Skin epidermis (tissue), 12 donors: ENCODE results near the gene LRMDA.

ENCODE experiments used
- H3K27ac ChIP-seq, 21 experiments: fragments of 200-600 bp; sonication (generic) in 11 of 21; one replicate each; pipeline ENCODE4 v1.5.0; 2020; ENCODE audit warnings: mild to moderate bottlenecking in 3 of 21, inconsistent platforms in 2 of 21, moderate library complexity in 2 of 21
- H3K4me3 ChIP-seq, 7 experiments: fragments of 200-600 bp; sonication (generic) in 2 of 7; one replicate each; pipeline ENCODE4 v1.5.0; 2020; ENCODE audit warnings: inconsistent platforms in 2 of 7, mild to moderate bottlenecking in 2 of 7, moderate library complexity in 1 of 7

Gene LRMDA

GRCh38 chr10:75851580-75852345 lies 420.3 kb downstream of the LRMDA start:
- Histone ChIP-seq H3K4me3 (no peak overlapping the region), H3K27ac (no peak overlapping the region)

DNA sequence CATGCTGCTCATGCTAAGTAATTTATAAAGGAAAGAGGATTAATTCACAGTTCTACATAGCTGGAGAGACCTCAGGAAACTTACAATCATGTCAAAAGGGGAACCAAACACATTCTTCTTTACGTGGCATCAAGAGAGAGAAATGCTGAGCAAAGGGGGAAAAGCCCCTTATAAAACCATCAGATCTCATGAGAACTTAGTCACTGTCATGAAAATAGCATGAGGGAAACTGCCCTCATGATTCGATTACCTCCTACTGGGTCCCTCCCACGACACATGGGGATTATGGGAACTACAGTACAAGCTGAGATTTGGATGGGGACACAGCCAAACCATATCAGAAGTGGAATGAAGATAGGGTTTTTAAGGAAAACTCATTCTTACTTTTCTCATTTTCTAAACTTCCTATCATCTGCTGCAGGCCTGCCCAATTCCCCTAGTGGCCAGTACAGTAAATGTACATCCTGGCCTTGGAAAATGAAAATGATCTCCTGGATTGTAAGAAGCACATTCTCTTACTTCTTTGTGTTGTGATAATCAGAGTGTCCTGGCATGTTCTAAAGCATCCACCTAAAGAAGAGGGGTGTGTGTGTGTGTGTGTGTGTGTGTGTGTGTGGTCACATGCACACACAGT lies 421.5 kb downstream of the LRMDA start:
- Histone ChIP-seq H3K4me3 (no peak overlapping the region), H3K27ac (no peak overlapping the region)

- Histone ChIP-seq H3K27ac (no peak overlapping the region), H3K4me3 (no peak overlapping the region)
These were observed 425.9 kb downstream of the LRMDA start for GRCh38 chr10:75857269-75857846.

DNA sequence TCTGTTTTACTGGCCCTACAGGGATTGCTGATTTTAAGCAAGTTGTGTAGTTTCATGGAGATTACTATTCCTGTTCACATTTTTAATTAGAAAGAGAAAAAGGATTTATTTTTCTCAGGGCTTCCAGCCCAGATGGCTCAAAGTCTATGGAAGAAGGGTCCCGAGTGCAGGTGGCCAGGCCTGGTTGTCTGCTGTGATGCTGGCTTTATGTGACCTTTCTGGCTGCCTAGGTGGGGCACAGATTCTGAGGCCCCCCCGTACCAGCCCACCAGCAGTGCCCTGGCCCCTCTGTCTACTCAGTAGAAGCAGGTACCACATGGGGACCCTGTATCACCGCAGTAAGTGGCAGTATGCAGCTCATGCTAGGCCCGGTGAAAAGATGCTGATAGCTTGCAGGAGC lies 426.5 kb downstream of the LRMDA start:
- no peak overlapping the region for H3K27ac ChIP-seq
- no peak overlapping the region for H3K4me3 ChIP-seq

GRCh38 chr10:75858339-75858738 lies 426.9 kb downstream of the LRMDA start:
- no peak overlapping the region for H3K27ac ChIP-seq
- H3K4me3 ChIP-seq, result no peak overlapping the region

GRCh38 chr10:75859141-75859540 lies 427.7 kb downstream of the LRMDA start:
- Histone ChIP-seq H3K4me3 (no peak overlapping the region), H3K27ac (no peak overlapping the region)

DNA sequence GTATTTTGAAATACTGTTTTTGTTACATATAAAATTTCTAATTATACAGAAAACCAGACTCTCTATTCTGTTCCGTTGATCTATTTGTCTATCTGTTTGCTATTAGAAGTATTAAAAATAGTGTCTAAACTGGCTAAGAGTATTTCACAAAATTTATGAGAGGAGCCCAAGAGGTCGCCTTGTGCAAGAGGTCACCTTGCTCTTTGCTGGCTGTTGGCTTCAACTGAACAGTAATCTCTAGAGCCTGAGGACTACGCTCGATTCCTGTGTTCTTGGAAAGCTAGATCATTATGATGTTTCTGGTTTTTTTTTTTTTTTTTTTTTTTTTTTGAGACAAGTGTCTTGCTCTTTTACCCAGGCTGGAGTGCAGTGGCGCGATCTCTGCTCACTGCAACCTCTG lies 428.6 kb downstream of the LRMDA start:
- no peak overlapping the region for H3K27ac ChIP-seq

DNA sequence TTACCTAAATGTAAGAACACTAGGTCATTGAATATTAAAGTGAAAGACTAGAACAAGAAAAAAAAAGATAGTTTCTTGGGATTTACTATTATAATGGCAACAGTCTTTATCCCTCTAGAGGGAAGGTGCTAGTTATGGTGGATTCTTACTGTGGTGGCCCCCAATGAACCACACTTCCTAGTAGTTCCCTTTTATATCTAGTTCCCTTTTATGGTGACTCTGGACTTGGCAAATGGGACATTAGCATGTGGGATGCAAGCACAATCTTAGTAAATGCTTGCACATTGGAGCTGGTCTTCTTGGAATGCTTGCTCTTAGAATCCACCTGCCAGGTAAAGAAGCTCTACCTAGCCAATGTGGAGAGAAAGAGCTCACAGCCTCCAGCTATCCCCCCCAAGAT lies 430.2 kb downstream of the LRMDA start:
- no peak overlapping the region for H3K27ac ChIP-seq

More for the DNA sequence above, 428.6 kb downstream of the LRMDA start:
- H3K4me3 ChIP-seq, result no peak overlapping the region

DNA sequence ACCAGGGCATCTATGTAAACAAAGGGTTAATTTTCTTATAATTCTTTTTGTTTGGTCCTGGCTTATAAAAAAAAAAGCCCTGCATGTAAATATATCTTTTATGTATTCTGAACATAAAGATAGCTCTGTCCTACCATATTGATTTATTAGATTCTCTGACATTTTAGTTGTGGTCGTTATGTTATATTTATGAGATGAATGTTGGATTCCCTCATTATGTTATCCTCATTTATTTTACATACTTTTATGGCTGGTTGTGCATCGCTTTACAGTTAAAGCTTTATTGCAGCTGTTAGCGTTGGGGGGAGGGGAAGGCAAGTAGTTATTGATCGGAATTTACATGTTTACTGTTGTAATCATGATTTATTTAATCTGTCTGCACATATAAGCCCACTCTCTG lies 431.5 kb downstream of the LRMDA start:
- no peak overlapping the region for H3K27ac ChIP-seq
- H3K4me3 ChIP-seq, result no peak overlapping the region

More for the DNA sequence above, 430.2 kb downstream of the LRMDA start:
- H3K4me3 ChIP-seq, result no peak overlapping the region

- Histone ChIP-seq H3K27ac (no peak overlapping the region), H3K4me3 (no peak overlapping the region)
These were observed 433.3 kb downstream of the LRMDA start for GRCh38 chr10:75864717-75865116.

- H3K4me3 ChIP-seq, result no peak overlapping the region
- H3K27ac ChIP-seq, result no peak overlapping the region
These were observed 434.2 kb downstream of the LRMDA start for GRCh38 chr10:75865413-75866299.

GRCh38 chr10:75866300-75866625 lies 434.8 kb downstream of the LRMDA start:
- Histone ChIP-seq H3K4me3 (no peak overlapping the region), H3K27ac (no peak overlapping the region)

DNA sequence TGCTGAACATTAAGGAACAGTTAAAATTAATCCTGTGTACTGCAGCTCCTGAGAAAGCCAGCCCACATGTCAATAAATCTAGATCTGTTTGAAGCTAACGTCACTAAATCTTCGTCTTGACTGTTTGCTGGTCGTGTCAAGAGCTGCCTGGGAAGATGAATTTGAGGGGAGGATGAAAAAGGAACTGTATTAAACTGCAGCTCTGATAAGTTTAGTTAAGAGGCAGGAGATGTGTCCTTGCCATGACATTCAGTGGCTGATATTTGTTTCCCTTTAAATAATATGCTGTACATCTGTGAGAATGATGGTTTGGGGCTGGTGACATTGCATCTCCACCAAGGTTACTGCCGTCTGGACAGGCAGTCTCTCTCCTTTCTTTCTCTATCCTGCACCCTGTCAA lies 435.3 kb downstream of the LRMDA start:
- H3K27ac ChIP-seq, result no peak overlapping the region
- H3K4me3 ChIP-seq, result no peak overlapping the region

DNA sequence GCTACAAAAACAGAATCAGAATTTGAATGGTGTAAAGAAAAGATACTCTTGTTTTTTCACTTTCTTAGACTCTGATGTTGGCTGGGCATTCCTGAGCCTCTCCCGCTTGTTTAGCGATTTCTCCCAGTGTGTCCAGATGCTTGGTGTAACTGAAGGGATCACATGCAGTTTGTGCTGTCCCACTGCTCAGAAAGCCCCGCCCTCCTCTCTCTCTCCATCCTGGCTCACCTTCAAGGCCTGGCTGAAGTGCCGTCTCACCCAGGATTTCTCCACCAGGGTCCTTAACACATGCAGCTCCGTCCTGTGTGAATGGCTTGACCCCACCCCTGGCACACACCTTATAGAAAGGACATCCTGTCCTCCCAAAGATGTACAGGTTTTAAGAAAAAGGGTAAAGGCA lies 437.1 kb downstream of the LRMDA start:
- Histone ChIP-seq H3K27ac (no peak overlapping the region), H3K4me3 (no peak overlapping the region)

DNA sequence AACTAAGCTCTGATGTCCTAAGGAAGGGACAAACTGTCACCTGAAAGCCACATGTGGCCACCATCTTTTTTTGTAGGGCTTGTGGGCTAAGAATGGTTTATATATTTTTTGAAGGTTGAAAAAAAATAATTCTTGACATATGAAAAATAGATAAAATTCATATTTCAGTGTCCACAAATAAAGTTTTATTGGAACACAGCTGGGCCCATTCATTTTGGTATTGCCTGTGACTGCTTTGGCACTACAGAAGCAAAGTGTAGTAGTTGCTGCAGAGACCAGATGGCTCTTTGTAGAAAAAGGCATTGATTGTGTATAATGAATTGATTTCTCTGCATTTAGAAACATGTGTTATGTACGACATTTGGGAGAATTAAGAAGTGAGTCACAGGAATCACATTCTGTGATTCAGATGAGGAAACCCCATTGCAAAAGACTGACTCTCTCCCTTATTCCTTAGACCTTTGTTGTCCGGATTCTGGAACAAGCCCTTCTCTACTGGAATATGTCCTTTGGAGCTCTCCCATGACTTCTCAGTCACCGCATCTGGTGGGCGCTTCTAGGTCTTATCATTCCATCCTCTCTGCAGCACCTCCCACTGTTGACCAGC lies 438.7 kb downstream of the LRMDA start:
- no peak overlapping the region for H3K27ac ChIP-seq
- no peak overlapping the region for H3K4me3 ChIP-seq

GRCh38 chr10:75875740-75876139 lies 444.3 kb downstream of the LRMDA start:
- Histone ChIP-seq H3K4me3 (no peak overlapping the region), H3K27ac (no peak overlapping the region)

DNA sequence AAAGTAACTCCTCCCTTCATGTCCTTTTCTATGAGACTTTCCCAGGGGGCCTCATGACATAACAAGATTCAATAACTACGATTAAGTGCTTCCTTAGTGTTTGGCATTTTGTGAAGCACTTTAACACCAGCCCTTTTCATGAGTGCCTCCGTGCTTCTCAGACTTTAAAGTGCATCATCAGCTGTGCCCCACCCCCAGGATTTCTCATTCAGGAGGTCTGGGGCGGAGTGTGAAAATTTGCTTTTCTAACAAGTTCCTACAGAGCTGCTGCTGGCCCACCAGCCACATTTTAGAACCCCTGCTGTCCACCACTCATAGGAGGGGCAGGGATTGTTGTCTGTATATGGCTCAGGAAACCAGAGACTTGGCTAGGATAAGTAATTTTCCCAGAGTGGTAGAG lies 445.3 kb downstream of the LRMDA start:
- Histone ChIP-seq H3K27ac (no peak overlapping the region), H3K4me3 (no peak overlapping the region)

GRCh38 chr10:75877877-75878276 lies 446.5 kb downstream of the LRMDA start:
- Histone ChIP-seq H3K27ac (no peak overlapping the region), H3K4me3 (no peak overlapping the region)

DNA sequence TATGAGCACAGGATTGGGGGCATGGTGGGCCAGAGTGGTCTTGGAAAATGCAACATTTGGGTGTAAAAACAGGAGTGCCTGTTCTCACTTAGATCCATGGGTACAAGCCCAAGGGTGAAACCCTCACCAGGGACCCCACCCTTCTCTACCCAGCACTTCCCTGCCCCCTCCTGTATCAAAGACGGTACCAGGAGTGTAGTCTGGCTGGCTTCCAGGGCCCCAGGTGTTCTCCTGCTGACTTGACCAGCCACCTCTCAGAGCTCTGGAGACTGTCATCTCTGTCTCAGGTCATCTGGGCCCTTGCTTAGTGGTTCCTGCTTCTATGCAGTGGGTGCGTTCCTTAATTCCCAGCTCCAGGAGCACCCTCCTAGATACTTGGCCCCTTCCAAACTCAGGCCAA lies 447.2 kb downstream of the LRMDA start:
- no peak overlapping the region for H3K4me3 ChIP-seq
- no peak overlapping the region for H3K27ac ChIP-seq
